Measurements from ENCODE around the gene ABCG5. TPM values are rescaled to one million over a fixed set of nuclear protein-coding genes. Genes with fewer than 3 reads are reported as not detected.

ABCG5 gene
- total RNA-seq, 1 donor from 2014 or later, result not detected

Other genes starting within 250 kb of the ABCG5 start
- gene THADA, start 242.8 kb downstream of the ABCG5 start, total RNA-seq, result 36.0 and 40.4 TPM in 2 replicates
- gene PLEKHH2, start 201.6 kb downstream of the ABCG5 start, total RNA-seq, result 0.05 and 0.10 TPM in 2 replicates
- 0.17 TPM in 1 of 2 replicates, not detected in the other for gene C1GALT1C1L, start 162.4 kb downstream of the ABCG5 start, total RNA-seq
- 3.6 and 4.0 TPM in 2 replicates for gene DYNC2LI1, start 64.8 kb downstream of the ABCG5 start, total RNA-seq
- not detected in 2 replicates for gene ABCG8, start 132 bp upstream of the ABCG5 start, total RNA-seq
- 88.0 and 89.9 TPM in 2 replicates for gene LRPPRC, start 157.2 kb upstream of the ABCG5 start, total RNA-seq